SU-DHL-6 (cell line): ENCODE data around the gene GLG1.

ENCODE experiments used
- H2AFZ ChIP-seq: fragments of 200-600 bp; sonication (generic); 2 replicates; pipeline ENCODE4 v1.6.1; 2014; ENCODE audit warnings: low read depth, mild to moderate bottlenecking, moderate library complexity, mixed read lengths, antibody characterized with exemption, low read length; ENCODE audit not compliant: severe bottlenecking
- H3F3A ChIP-seq: fragments of 200-600 bp; shearing (Covaris generic); 2 replicates; pipeline ENCODE4 v1.6.0; 2016; ENCODE audit warnings: antibody characterized with exemption, mild to moderate bottlenecking; ENCODE audit not compliant: insufficient read depth
- H3K27ac ChIP-seq: fragments of 200-600 bp; sonication (generic); 2 replicates; pipeline ENCODE4 v1.5.1; 2016; ENCODE audit warnings: low read depth, mild to moderate bottlenecking, low read length, moderate library complexity, mixed read lengths
- H3K27me3 ChIP-seq: fragments of 200-600 bp; sonication (generic), shearing (Covaris generic); 2 replicates; pipeline ENCODE4 v1.6.0; 2014; ENCODE audit warnings: mild to moderate bottlenecking, low read length
- H3K36me3 ChIP-seq: fragments of 200-600 bp; sonication (generic); 2 replicates; pipeline ENCODE4 v1.6.1; 2014; ENCODE audit warnings: mild to moderate bottlenecking, low read length, mixed read lengths
- H3K4me2 ChIP-seq: fragments of 300-600, 200-600 bp; shearing (Covaris generic), sonication (generic); 2 replicates; pipeline ENCODE4 v1.6.0; 2014; ENCODE audit warnings: low read length, low read depth, mild to moderate bottlenecking; ENCODE audit not compliant: poor library complexity, severe bottlenecking
- H3K4me3 ChIP-seq: fragments of 200-600 bp; sonication (generic); 2 replicates; pipeline ENCODE4 v1.5.1; 2014; ENCODE audit warnings: antibody characterized with exemption, low read length, mild to moderate bottlenecking, mixed read lengths; ENCODE audit not compliant: insufficient read depth, poor library complexity, severe bottlenecking
- H3K79me2 ChIP-seq: fragments of 200-600 bp; sonication (generic); 2 replicates; pipeline ENCODE4 v1.6.1; 2014; ENCODE audit warnings: mild to moderate bottlenecking, low read length, moderate library complexity; ENCODE audit not compliant: insufficient read depth
- H3K9ac ChIP-seq: fragments of 200-600 bp; sonication (generic); 2 replicates; pipeline ENCODE4 v1.7.0; 2014; ENCODE audit warnings: mild to moderate bottlenecking, low read length
- H3K9me2 ChIP-seq: fragments of 200-600 bp; sonication (generic); replicated peaks from 2 replicates; pipeline ENCODE4 v1.6.1; 2014; ENCODE audit warnings: low read length; ENCODE audit not compliant: insufficient read depth
- H3K9me3 ChIP-seq: fragments of 200-600 bp; sonication (generic); 2 replicates; pipeline ENCODE4 v1.6.1; 2014; ENCODE audit warnings: low read length, mixed read lengths; ENCODE audit not compliant: insufficient read depth
- H4K20me1 ChIP-seq: fragments of 200-600 bp; sonication (generic); 2 replicates; pipeline ENCODE4 v1.6.1; 2014; ENCODE audit warnings: low read depth, mild to moderate bottlenecking, antibody characterized with exemption, low read length, moderate library complexity, mixed read lengths
- EZH2phosphoT487 ChIP-seq: fragments of 200-600 bp; sonication (generic), shearing (Covaris generic); conservative IDR thresholded peaks from 2 replicates; pipeline ENCODE4 v1.6.1; 2018; ENCODE audit warnings: mild to moderate bottlenecking, antibody characterized with exemption, low read length, moderate library complexity, mixed read lengths
- TF ChIP-seq, protein P1 (sequence below): fragments of 200-600 bp; sonication (generic); IDR thresholded peaks from one replicate; pipeline ENCODE4 v1.5.1; 2017; ENCODE audit warnings: antibody characterized with exemption, mild to moderate bottlenecking, low read length, moderate library complexity; ENCODE audit not compliant: insufficient read depth, poor library complexity, severe bottlenecking

Gene GLG1

DNA sequence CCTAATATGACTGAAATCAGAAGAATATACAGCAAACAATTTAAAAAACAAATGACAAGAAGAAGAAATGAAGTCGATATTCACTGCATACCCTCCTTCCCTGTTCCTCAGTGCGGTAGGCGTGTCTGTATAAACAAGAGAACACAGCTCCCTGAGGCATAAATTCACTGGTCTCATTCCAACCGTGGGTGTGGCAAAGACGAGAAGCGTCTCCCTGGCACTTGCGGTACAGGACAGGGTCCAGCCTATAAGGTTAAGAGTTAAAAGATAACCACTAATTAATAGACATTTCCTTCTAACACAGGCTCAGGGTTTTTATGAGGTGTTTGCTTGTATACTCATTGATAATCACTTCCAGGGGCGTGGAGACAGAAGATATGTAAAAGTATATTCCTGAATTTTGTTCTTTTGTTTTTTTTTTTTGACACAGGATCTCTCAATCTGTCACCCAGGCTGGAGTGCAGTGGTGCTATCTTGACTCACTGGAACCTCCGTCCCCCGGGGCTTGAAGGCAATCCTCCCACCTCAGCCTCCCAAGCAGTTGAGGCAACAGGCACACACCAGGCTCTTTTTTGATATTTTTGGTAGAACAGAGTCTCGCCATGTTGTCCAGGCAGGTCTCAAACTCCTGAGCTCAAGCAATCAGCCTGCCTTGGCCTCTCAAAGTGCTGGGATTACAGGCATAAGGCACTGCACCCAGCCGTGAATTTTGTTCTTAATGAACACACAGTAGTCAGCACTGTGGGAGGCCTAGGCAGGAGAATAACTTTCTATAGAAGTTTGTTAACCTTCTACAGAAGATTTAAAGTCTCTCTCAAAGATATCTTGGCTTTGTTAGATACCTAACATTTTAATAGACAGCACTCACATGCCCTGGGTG, 126.5 kb downstream of the GLG1 start:
- H3K4me2 ChIP-seq: no peak overlapping the region
- H3K4me3 ChIP-seq: no peak overlapping the region
- H3K9me3 ChIP-seq: no peaks in the 10 kb centered on the region
- no peaks in the 10 kb centered on the region for H4K20me1 ChIP-seq
- H3K27ac ChIP-seq: no peak overlapping the region
- H3K9me2 ChIP-seq: no peaks in the 10 kb centered on the region
- TF ChIP-seq, protein P1, sequence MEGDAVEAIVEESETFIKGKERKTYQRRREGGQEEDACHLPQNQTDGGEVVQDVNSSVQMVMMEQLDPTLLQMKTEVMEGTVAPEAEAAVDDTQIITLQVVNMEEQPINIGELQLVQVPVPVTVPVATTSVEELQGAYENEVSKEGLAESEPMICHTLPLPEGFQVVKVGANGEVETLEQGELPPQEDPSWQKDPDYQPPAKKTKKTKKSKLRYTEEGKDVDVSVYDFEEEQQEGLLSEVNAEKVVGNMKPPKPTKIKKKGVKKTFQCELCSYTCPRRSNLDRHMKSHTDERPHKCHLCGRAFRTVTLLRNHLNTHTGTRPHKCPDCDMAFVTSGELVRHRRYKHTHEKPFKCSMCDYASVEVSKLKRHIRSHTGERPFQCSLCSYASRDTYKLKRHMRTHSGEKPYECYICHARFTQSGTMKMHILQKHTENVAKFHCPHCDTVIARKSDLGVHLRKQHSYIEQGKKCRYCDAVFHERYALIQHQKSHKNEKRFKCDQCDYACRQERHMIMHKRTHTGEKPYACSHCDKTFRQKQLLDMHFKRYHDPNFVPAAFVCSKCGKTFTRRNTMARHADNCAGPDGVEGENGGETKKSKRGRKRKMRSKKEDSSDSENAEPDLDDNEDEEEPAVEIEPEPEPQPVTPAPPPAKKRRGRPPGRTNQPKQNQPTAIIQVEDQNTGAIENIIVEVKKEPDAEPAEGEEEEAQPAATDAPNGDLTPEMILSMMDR: no peak
- TF ChIP-seq EZH2phosphoT487: no peak
- no peaks in the 10 kb centered on the region for H3K79me2 ChIP-seq
- no peak overlapping the region for H2AFZ ChIP-seq
- no peak overlapping the region for H3K9ac ChIP-seq
- no peaks in the 10 kb centered on the region for H3F3A ChIP-seq
- H3K27me3 ChIP-seq: no peaks in the 10 kb centered on the region
- H3K36me3 ChIP-seq: no peaks in the 10 kb centered on the region

DNA sequence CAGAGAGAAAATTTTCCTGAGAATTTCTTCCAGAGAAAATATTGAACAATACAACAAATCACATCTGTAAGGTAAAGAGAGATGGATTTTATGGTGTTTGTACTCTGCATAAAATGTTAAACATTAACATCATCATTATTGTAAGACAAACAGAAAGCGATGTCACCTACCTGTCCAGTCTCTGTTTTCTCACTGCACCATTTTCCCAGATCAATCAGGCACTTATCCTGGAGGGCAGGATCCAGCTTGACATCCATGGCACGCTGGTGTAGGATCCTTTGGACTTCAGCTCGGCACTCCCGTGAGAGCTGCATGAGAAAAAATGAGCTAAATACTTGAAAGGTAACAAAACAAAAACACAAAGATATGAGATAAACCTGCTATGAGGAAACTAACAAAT, 129.7 kb downstream of the GLG1 start:
- Histone ChIP-seq H3K4me3 (no peak overlapping the region), H3K79me2 (no peaks in the 10 kb centered on the region), H3F3A (no peaks in the 10 kb centered on the region), H2AFZ (no peak overlapping the region), H3K9ac (no peak overlapping the region), H4K20me1 (no peaks in the 10 kb centered on the region), H3K9me2 (no peaks in the 10 kb centered on the region), H3K27ac (no peak overlapping the region), H3K9me3 (no peaks in the 10 kb centered on the region), H3K36me3 (no peaks in the 10 kb centered on the region), H3K4me2 (no peak overlapping the region), H3K27me3 (no peaks in the 10 kb centered on the region)
- no peak for TF ChIP-seq EZH2phosphoT487
- TF ChIP-seq, protein P1: no peak

DNA sequence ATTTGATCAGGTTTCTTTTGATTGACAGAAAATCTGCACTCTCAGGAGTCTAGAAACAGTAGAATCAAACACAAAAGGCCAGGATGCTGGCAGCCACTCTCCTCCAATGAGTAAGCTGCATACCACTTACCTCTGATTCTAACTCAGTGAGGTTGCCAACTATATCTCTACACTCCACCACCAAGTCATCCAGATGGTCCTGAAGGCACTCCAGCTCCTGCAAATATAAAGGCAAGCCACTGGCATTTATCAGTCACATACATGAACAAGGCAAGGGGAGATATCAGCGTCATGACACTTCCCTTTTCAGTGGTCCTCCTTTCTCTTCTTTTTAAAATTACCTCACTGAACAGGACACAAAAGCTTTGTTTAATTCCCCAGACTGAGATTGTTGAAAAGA, 132.5 kb downstream of the GLG1 start:
- Histone ChIP-seq H3K9me2 (no peaks in the 10 kb centered on the region), H3K4me3 (no peak overlapping the region), H3K27ac (no peak overlapping the region), H2AFZ (no peak overlapping the region), H3K9ac (no peak overlapping the region), H3K9me3 (no peaks in the 10 kb centered on the region), H3K27me3 (no peaks in the 10 kb centered on the region), H4K20me1 (no peaks in the 10 kb centered on the region), H3F3A (no peaks in the 10 kb centered on the region), H3K4me2 (no peak overlapping the region), H3K36me3 (no peaks in the 10 kb centered on the region), H3K79me2 (no peaks in the 10 kb centered on the region)
- TF ChIP-seq EZH2phosphoT487: no peak
- TF ChIP-seq, protein P1: no peak
